Measurements from ENCODE around the gene OOEP. TPM values are rescaled to one million over a fixed set of nuclear protein-coding genes. Genes with fewer than 3 reads are reported as not detected.
"Not testable (repeated sequence)": the region's sequence is repeated elsewhere in the genome, so short reads cannot be mapped to it uniquely, and the experiment has no call there.

The OOEP gene
- total RNA-seq, 4 donors from 2014 or later = not detected

- DNase-seq = peak; percentile 22 to 26
- Histone ChIP-seq H3K9me3 (no peaks in the 10 kb centered on the region), H3K36me3 (no peaks in the 10 kb centered on the region), H3K4me3 (peak overlapping the region; percentile 23 to 31), H3K27me3 (no peaks in the 10 kb centered on the region), H3K27ac (peak overlapping the region in 1 of 2 donors; percentile 41), H3K4me1 (no peaks in the 10 kb centered on the region)
- peak; percentile 35 to 51 (median 40) for TF ChIP-seq CTCF (IDR thresholded peaks at IDR 0.05)
- TF ChIP-seq POLR2A (IDR thresholded peaks at IDR 0.05) = no peak
- intact Hi-C loops (cut with DNase I; ENCODE audit: low total_unique reads) = no loop called here
Measured at GRCh38 chr6:73388800-73389512, 19.3 kb upstream of the OOEP start.

GRCh38 chr6:73388433-73388799 lies 18.7 kb upstream of the OOEP start:
- no peaks in the 10 kb centered on the region for H3K4me1 ChIP-seq
- TF ChIP-seq POLR2A (IDR thresholded peaks at IDR 0.05) = no peak
- no peak for TF ChIP-seq CTCF (IDR thresholded peaks at IDR 0.05)
- no peaks in the 10 kb centered on the region for H3K27me3 ChIP-seq
- peak overlapping the region; percentile 23 to 31 for H3K4me3 ChIP-seq
- H3K36me3 ChIP-seq = no peaks in the 10 kb centered on the region
- H3K27ac ChIP-seq = no peak overlapping the region
- no peak for DNase-seq
- H3K9me3 ChIP-seq = no peaks in the 10 kb centered on the region
- intact Hi-C loops (cut with DNase I; ENCODE audit: low total_unique reads) = no loop called here

GRCh38 chr6:73382462-73383113 lies 12.9 kb upstream of the OOEP start:
- H3K27me3 ChIP-seq = no peaks in the 10 kb centered on the region
- TF ChIP-seq CTCF (IDR thresholded peaks at IDR 0.05) (no peak), POLR2A (IDR thresholded peaks at IDR 0.05) (no peak)
- H3K9me3 ChIP-seq = no peaks in the 10 kb centered on the region
- H3K4me3 ChIP-seq = no peak overlapping the region
- no peaks in the 10 kb centered on the region for H3K36me3 ChIP-seq
- H3K27ac ChIP-seq = no peak overlapping the region
- no peaks in the 10 kb centered on the region for H3K4me1 ChIP-seq
- intact Hi-C loops (cut with DNase I; ENCODE audit: low total_unique reads) = no loop called here
- no peak for DNase-seq

- H3K4me3 ChIP-seq; intact Hi-C loops (cut with DNase I; ENCODE audit: low total_unique reads); H3K4me1 ChIP-seq; H3K36me3 ChIP-seq; DNase-seq; H3K9me3 ChIP-seq; H3K27me3 ChIP-seq; H3K27ac ChIP-seq: not testable (repeated sequence)
Measured at GRCh38 chr6:73381531-73381930, 11.8 kb upstream of the OOEP start.

- Histone ChIP-seq H3K36me3 (no peaks in the 10 kb centered on the region), H3K27me3 (no peaks in the 10 kb centered on the region), H3K4me1 (no peaks in the 10 kb centered on the region), H3K4me3 (no peak overlapping the region), H3K9me3 (no peaks in the 10 kb centered on the region), H3K27ac (no peak overlapping the region)
- DNase-seq = no peak
- intact Hi-C loops (cut with DNase I; ENCODE audit: low total_unique reads) = no loop called here
- TF ChIP-seq CTCF (IDR thresholded peaks at IDR 0.05) (no peak), POLR2A (IDR thresholded peaks at IDR 0.05) (no peak)
Measured at GRCh38 chr6:73377225-73377624, 7.5 kb upstream of the OOEP start.
